ENCODE measurements around the gene RXRA. TPM values are rescaled to one million over a fixed set of nuclear protein-coding genes. Genes with fewer than 3 reads are reported as not detected.

The RXRA gene
- total RNA-seq, 1 donor from 2014 or later: 14.4 TPM

- no peak for DNase-seq (ENCODE audit: low read depth, low spot score)
These were observed 25.4 kb downstream of the RXRA start for GRCh38 chr9:134351606-134352176.

- DNase-seq (ENCODE audit: low read depth, low spot score): no peak
These were observed 26.1 kb downstream of the RXRA start for GRCh38 chr9:134352247-134352933.

- no peak for DNase-seq (ENCODE audit: low read depth, low spot score)
These were observed 27.3 kb downstream of the RXRA start for GRCh38 chr9:134353539-134353938.

- no peak for DNase-seq (ENCODE audit: low read depth, low spot score)
These were observed 28.9 kb downstream of the RXRA start for GRCh38 chr9:134355158-134355557.

- DNase-seq (ENCODE audit: low read depth, low spot score): no peak
These were observed 29.5 kb downstream of the RXRA start for GRCh38 chr9:134355561-134356279.

GRCh38 chr9:134356496-134357470, 30.5 kb downstream of the RXRA start:
- DNase-seq (ENCODE audit: low read depth, low spot score): no peak

- no peak for DNase-seq (ENCODE audit: low read depth, low spot score)
These were observed 31.4 kb downstream of the RXRA start for GRCh38 chr9:134357631-134358025.

- no peak for DNase-seq (ENCODE audit: low read depth, low spot score)
These were observed 31.9 kb downstream of the RXRA start for GRCh38 chr9:134358026-134358661.

- no peak for DNase-seq (ENCODE audit: low read depth, low spot score)
These were observed 32.5 kb downstream of the RXRA start for GRCh38 chr9:134358662-134359319.

- DNase-seq (ENCODE audit: low read depth, low spot score): no peak
These were observed 33.4 kb downstream of the RXRA start for GRCh38 chr9:134359493-134360179.

GRCh38 chr9:134360180-134360759, 34.0 kb downstream of the RXRA start:
- no peak for DNase-seq (ENCODE audit: low read depth, low spot score)

- no peak for DNase-seq (ENCODE audit: low read depth, low spot score)
These were observed 34.6 kb downstream of the RXRA start for GRCh38 chr9:134360897-134361296.

GRCh38 chr9:134361426-134361825, 35.2 kb downstream of the RXRA start:
- no peak for DNase-seq (ENCODE audit: low read depth, low spot score)

- no peak for DNase-seq (ENCODE audit: low read depth, low spot score)
These were observed 35.7 kb downstream of the RXRA start for GRCh38 chr9:134361843-134362414.

GRCh38 chr9:134363450-134363849, 37.2 kb downstream of the RXRA start:
- DNase-seq (ENCODE audit: low read depth, low spot score): no peak

- DNase-seq (ENCODE audit: low read depth, low spot score): no peak
These were observed 38.3 kb downstream of the RXRA start for GRCh38 chr9:134364391-134365114.

GRCh38 chr9:134365115-134365596, 38.9 kb downstream of the RXRA start:
- DNase-seq (ENCODE audit: low read depth, low spot score): no peak

GRCh38 chr9:134365791-134366222, 39.6 kb downstream of the RXRA start:
- no peak for DNase-seq (ENCODE audit: low read depth, low spot score)

Data from pulmonary artery endothelial cell (primary cell).